ENCODE measurements around the gene CEMIP. TPM values are rescaled to one million over a fixed set of nuclear protein-coding genes. Genes with fewer than 3 reads are reported as not detected.
A peak's percentile ranks its signal among the peaks of the same experiment; 100 is the strongest.

Gene CEMIP
- total and polyA plus RNA-seq, 10 of the 15 experiments (the other 5 are each of a cell fraction or from before 2014, with no cell fraction given), result 0.01 to 0.44 (median 0.16) TPM; not detected in 6

GRCh38 chr15:80776420-80777045, 2.6 kb upstream of the CEMIP start (continued):
- TF ChIP-seq ZNF24 (IDR thresholded peaks at IDR 0.05), result no peak
- TF ChIP-seq RELA (IDR thresholded peaks at IDR 0.05; ENCODE audit: borderline replicate concordance, partially characterized antibody), result peak; percentile 82
- no peak for TF ChIP-seq CREB1 (IDR thresholded peaks at IDR 0.05; ENCODE audit: low read depth)
- TF ChIP-seq NRF1 (conservative IDR thresholded peaks at IDR 0.05; ENCODE audit: low read depth, low read length), result no peak
- no peak for TF ChIP-seq ZBTB4 (CRISPR knock-in tag; IDR thresholded peaks at IDR 0.05)
- no peak for TF ChIP-seq ATF7 (IDR thresholded peaks at IDR 0.05; ENCODE audit: low read depth)
- no peak for TF ChIP-seq ZBTB11 (CRISPR knock-in tag; IDR thresholded peaks at IDR 0.05)
- 0 out of 2 replicates have a peak, but pooled peaks have one; percentile 73 for TF ChIP-seq RB1 (IDR thresholded peaks at IDR 0.05; ENCODE audit: borderline replicate concordance)
- no peak for TF ChIP-seq IRF4 (IDR thresholded peaks at IDR 0.05; ENCODE audit: low read depth, low read length)
- no peak for TF ChIP-seq NFXL1 (IDR thresholded peaks at IDR 0.05; ENCODE audit: borderline replicate concordance)
- TF ChIP-seq, protein P1, sequence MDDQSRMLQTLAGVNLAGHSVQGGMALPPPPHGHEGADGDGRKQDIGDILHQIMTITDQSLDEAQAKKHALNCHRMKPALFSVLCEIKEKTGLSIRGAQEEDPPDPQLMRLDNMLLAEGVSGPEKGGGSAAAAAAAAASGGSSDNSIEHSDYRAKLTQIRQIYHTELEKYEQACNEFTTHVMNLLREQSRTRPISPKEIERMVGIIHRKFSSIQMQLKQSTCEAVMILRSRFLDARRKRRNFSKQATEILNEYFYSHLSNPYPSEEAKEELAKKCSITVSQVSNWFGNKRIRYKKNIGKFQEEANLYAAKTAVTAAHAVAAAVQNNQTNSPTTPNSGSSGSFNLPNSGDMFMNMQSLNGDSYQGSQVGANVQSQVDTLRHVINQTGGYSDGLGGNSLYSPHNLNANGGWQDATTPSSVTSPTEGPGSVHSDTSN (IDR thresholded peaks at IDR 0.05; ENCODE audit: insufficient replicate concordance, low read depth, low read length), result no peak

Data from GM12878 (cell line).